ENCODE measurements around the gene KAZN.

DNA sequence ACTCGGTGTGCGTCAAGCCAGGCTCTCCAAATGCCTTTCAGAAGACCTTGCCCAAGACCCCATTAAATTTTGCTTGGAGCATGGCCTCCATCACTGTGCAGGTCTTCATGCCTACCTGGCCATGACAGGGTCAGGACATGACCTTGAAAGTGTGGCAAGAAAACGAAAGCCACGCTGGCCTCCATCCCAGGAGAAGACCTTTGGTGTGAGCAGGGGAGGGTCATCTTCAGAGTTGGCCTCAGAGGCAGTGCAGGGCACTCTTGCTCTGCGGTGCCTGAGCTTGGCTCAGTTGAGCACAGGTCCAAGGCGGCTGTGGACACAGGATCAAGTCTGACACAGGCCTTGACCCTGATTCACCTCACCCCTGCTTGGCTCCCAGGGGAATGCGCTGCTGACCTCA is 373.6 kb downstream of the KAZN start:
- no peak for TF ChIP-seq CTCF (IDR thresholded peaks at IDR 0.05; ENCODE audit: insufficient read depth, low read depth, low read length)
- no peak for TF ChIP-seq EZH2 (IDR thresholded peaks at IDR 0.05; ENCODE audit: insufficient read depth, low read length)
